Mesenchymal stem cell (in vitro differentiated cells and primary cell): ENCODE data around the gene TMEM244.

Experiments used
- DNase-seq: peaks from one replicate; pipeline ENCODE4 v3.0.0-alpha.2; 2013
- H2AFZ ChIP-seq: one replicate; pipeline ENCODE4 v1.6.1; 2013; ENCODE audit warnings: low read depth, mild to moderate bottlenecking, control low read depth, inconsistent platforms, low read length, moderate library complexity
- H2AK5ac ChIP-seq: 2 replicates; pipeline ENCODE4 v1.6.1; 2013; ENCODE audit warnings: low read length, moderate library complexity, mild to moderate bottlenecking, inconsistent platforms; ENCODE audit not compliant: severe bottlenecking
- H2BK120ac ChIP-seq: one replicate; pipeline ENCODE4 v1.6.1; 2013; ENCODE audit warnings: low read depth, mild to moderate bottlenecking, inconsistent platforms, low read length, moderate library complexity
- H2BK12ac ChIP-seq, 2 experiments: one replicate each; pipeline ENCODE4 v1.6.1; 2013; ENCODE audit warnings: inconsistent platforms in 2 of 2, low read length in 2 of 2, mild to moderate bottlenecking in 2 of 2, moderate library complexity in 2 of 2, control low read depth in 1 of 2
- H2BK15ac ChIP-seq: one replicate; pipeline ENCODE4 v1.6.1; 2013; ENCODE audit warnings: mild to moderate bottlenecking, low read depth, inconsistent platforms; ENCODE audit not compliant: poor library complexity, severe bottlenecking
- H2BK5ac ChIP-seq: 2 replicates; pipeline ENCODE4 v1.6.1; 2013; ENCODE audit warnings: low read depth, mild to moderate bottlenecking, low read length, control low read depth, inconsistent platforms; ENCODE audit not compliant: poor library complexity, severe bottlenecking
- H3K14ac ChIP-seq, 2 experiments: one replicate each; pipeline ENCODE4 v1.6.1; 2013; ENCODE audit warnings: inconsistent platforms in 2 of 2, low read length in 2 of 2, control low read depth in 1 of 2, mild to moderate bottlenecking in 1 of 2, moderate library complexity in 1 of 2
- H3K18ac ChIP-seq, 2 experiments: one replicate each; pipeline ENCODE4 v1.6.1; 2013; ENCODE audit warnings: inconsistent platforms in 2 of 2, low read length in 2 of 2, control low read depth in 1 of 2, low read depth in 1 of 2, mild to moderate bottlenecking in 1 of 2
- H3K23ac ChIP-seq, 2 experiments: one replicate each; pipeline ENCODE4 v1.6.1; 2013; ENCODE audit warnings: inconsistent platforms in 2 of 2, low read length in 2 of 2, mild to moderate bottlenecking in 2 of 2, moderate library complexity in 2 of 2, control low read depth in 1 of 2
- H3K27ac ChIP-seq: 2 replicates; pipeline ENCODE4 v1.5.1; 2013; ENCODE audit warnings: mild to moderate bottlenecking, moderate library complexity, low read length, control low read depth, inconsistent platforms; ENCODE audit not compliant: poor library complexity, severe bottlenecking
- H3K27me3 ChIP-seq, 2 experiments: 2 replicates each; pipeline versions ENCODE4 v1.6.1 to v1.7.0; 2013; ENCODE audit warnings: low read length in 2 of 2, mild to moderate bottlenecking in 2 of 2, moderate library complexity in 2 of 2, control low read depth in 1 of 2, inconsistent platforms in 1 of 2; ENCODE audit not compliant: control insufficient read depth in 1 of 2, insufficient read depth in 1 of 2
- H3K36me3 ChIP-seq, 2 experiments: 2 replicates each; pipeline versions ENCODE4 v1.6.1 to v1.7.0; 2013; ENCODE audit warnings: low read length in 2 of 2, control low read depth in 1 of 2, inconsistent platforms in 1 of 2, low read depth in 1 of 2, mild to moderate bottlenecking in 1 of 2; ENCODE audit not compliant: insufficient read depth in 2 of 2, control insufficient read depth in 1 of 2
- H3K4ac ChIP-seq, 2 experiments: one replicate each; pipeline ENCODE4 v1.6.1; 2013; ENCODE audit warnings: inconsistent platforms in 2 of 2, low read length in 2 of 2, mild to moderate bottlenecking in 2 of 2, moderate library complexity in 2 of 2, control low read depth in 1 of 2, low read depth in 1 of 2
- H3K4me1 ChIP-seq: 2 replicates; pipeline ENCODE4 v1.6.1; 2013; ENCODE audit warnings: low read depth, low read length, control low read depth; ENCODE audit not compliant: control insufficient read depth, insufficient read depth
- H3K4me2 ChIP-seq: 2 replicates; pipeline ENCODE4 v1.6.1; 2013; ENCODE audit warnings: low read length, mild to moderate bottlenecking, inconsistent platforms; ENCODE audit not compliant: poor library complexity, severe bottlenecking
- H3K4me3 ChIP-seq, 2 experiments: 2 replicates each; pipeline versions ENCODE4 v1.5.1 to v1.7.0; 2013; ENCODE audit warnings: low read length in 2 of 2, mild to moderate bottlenecking in 2 of 2, control low read depth in 1 of 2, low read depth in 1 of 2; ENCODE audit not compliant: insufficient read depth in 1 of 2
- H3K79me1 ChIP-seq: replicated peaks from 2 replicates; pipeline ENCODE4 v1.6.1; 2013; ENCODE audit warnings: mild to moderate bottlenecking, control low read depth, low read length, inconsistent platforms; ENCODE audit not compliant: poor library complexity, severe bottlenecking
- H3K9ac ChIP-seq: 2 replicates; pipeline ENCODE4 v1.7.0; 2013; ENCODE audit warnings: mild to moderate bottlenecking, low read length, moderate library complexity
- H3K9me3 ChIP-seq: 2 replicates; pipeline ENCODE4 v1.7.0; 2013; ENCODE audit warnings: mild to moderate bottlenecking, low read length; ENCODE audit not compliant: control insufficient read depth
- H4K8ac ChIP-seq: one replicate; pipeline ENCODE4 v1.6.1; 2013; ENCODE audit warnings: inconsistent platforms, mild to moderate bottlenecking, low read length, moderate library complexity
- H4K91ac ChIP-seq: one replicate; pipeline ENCODE4 v1.6.1; 2013; ENCODE audit warnings: mild to moderate bottlenecking, low read length, inconsistent platforms
- WGBS: methylation state at CpG from one replicate; pipeline ENCODE4 v1.1.7; 2013; ENCODE audit warnings: mixed read lengths; 5-methylcytosine and 5-hydroxymethylcytosine counted together

Gene TMEM244

DNA sequence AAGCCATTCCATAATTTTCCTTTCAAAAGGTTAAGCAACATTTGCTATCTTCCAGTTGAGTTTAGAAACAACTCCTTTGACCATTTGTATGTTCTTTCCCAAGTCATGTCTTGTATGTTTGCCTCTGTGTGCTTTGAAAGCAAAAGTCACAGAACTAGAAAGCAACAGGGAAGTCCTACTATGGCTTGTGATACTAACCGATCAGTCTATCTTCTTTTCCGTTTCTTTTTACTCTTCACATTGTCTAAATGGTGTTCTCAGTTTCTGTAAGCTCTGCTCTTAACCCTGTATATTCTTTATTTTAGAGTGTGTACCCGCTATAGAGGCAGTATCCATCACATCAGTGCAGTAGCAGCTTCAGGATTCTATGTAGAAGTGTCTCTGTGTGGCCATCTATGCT lies 32.9 kb downstream of the TMEM244 start:
- Histone ChIP-seq H3K36me3 (no peaks in the 10 kb centered on the region), H2BK5ac (no peak overlapping the region), H3K27me3 (no peaks in the 10 kb centered on the region), H2BK120ac (no peak overlapping the region), H3K4me2 (no peak overlapping the region), H3K9ac (no peak overlapping the region), H4K8ac (no peak overlapping the region), H3K4me3 (no peak overlapping the region), H3K18ac (no peak overlapping the region), H2BK15ac (no peak overlapping the region), H3K4ac (no peak overlapping the region), H3K79me1 (no peaks in the 10 kb centered on the region), H3K4me1 (no peaks in the 10 kb centered on the region), H2AFZ (no peak overlapping the region), H2AK5ac (no peak overlapping the region), H3K23ac (no peak overlapping the region), H2BK12ac (no peak overlapping the region), H3K14ac (no peak overlapping the region), H4K91ac (no peak overlapping the region), H3K9me3 (no peaks in the 10 kb centered on the region), H3K27ac (no peak overlapping the region)
- 79% methylated on average over 2 of the region's 3 CpGs for WGBS
- no peak for DNase-seq

DNA sequence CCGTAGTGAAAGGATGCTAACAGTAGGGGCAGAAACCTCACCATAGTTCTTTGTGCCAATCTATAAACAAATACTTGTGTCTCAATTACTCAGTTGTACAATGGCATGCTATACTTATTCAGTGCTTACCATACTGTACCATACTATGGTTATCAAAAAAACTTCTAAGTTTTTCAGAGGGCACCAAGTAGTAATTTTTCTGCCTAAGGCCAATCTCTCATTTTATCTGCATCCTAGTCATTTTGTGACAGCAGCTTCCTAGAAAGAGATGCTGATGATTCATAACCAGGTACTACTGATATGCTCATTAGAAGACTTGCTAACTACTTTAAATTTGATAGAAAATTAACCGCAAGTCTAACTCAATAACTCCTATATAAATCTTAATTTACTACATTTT lies 42.9 kb downstream of the TMEM244 start:
- no peaks in the 10 kb centered on the region for H3K36me3 ChIP-seq
- no peak overlapping the region for H3K23ac ChIP-seq
- H2BK120ac ChIP-seq = no peak overlapping the region
- H3K4me1 ChIP-seq = no peaks in the 10 kb centered on the region
- H3K9me3 ChIP-seq = no peaks in the 10 kb centered on the region
- no peak overlapping the region for H3K9ac ChIP-seq
- H4K8ac ChIP-seq = no peak overlapping the region
- no CpG with 5 or more reads among the region's 2 CpGs for WGBS
- DNase-seq = no peak
- no peak overlapping the region for H3K4me3 ChIP-seq
- H2BK12ac ChIP-seq = no peak overlapping the region
- no peaks in the 10 kb centered on the region for H3K27me3 ChIP-seq
- no peak overlapping the region for H2AFZ ChIP-seq
- no peak overlapping the region for H3K14ac ChIP-seq
- H2BK5ac ChIP-seq = no peak overlapping the region
- no peak overlapping the region for H4K91ac ChIP-seq
- H3K18ac ChIP-seq = no peak overlapping the region
- no peak overlapping the region for H3K27ac ChIP-seq
- no peak overlapping the region for H3K4me2 ChIP-seq
- no peaks in the 10 kb centered on the region for H3K79me1 ChIP-seq
- H2AK5ac ChIP-seq = no peak overlapping the region
- H2BK15ac ChIP-seq = no peak overlapping the region
- no peak overlapping the region for H3K4ac ChIP-seq

- Histone ChIP-seq H3K27ac (no peak overlapping the region), H3K9me3 (no peaks in the 10 kb centered on the region), H4K91ac (no peak overlapping the region), H3K27me3 (no peaks in the 10 kb centered on the region), H2BK15ac (no peak overlapping the region), H2AK5ac (no peak overlapping the region), H4K8ac (no peak overlapping the region), H3K9ac (no peak overlapping the region), H3K4me1 (no peaks in the 10 kb centered on the region), H3K23ac (no peak overlapping the region), H2AFZ (no peak overlapping the region), H3K4me3 (no peak overlapping the region), H3K4ac (no peak overlapping the region), H2BK5ac (no peak overlapping the region), H3K18ac (no peak overlapping the region), H2BK120ac (no peak overlapping the region), H3K36me3 (no peaks in the 10 kb centered on the region), H3K14ac (no peak overlapping the region), H2BK12ac (no peak overlapping the region), H3K4me2 (no peak overlapping the region), H3K79me1 (no peaks in the 10 kb centered on the region)
- WGBS = no CpG with 5 or more reads among the region's 1 CpG
- no peak for DNase-seq
Observed at GRCh38 chr6:129817821-129818220, 43.3 kb downstream of the TMEM244 start.

DNA sequence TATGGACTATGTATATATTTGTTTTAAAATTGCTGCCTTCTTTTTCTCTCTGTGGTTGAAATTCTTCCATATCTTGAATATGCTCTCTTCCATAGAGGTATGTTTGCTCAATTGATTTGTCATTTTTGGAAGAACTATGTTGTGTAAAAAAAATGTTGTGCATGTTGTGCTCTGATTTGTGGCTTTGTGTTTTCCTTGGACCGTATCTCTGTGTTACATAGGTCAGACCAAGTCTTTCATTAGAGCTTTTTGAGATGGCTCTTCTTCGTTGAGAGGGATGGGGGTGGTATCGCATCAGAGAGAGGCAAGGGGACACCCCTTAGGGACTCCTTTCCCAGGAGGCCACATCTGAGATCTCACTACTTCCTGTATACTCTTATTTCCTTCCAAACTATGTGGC lies 43.8 kb downstream of the TMEM244 start:
- Histone ChIP-seq H3K18ac (no peak overlapping the region), H3K4ac (no peak overlapping the region), H4K91ac (no peak overlapping the region), H3K23ac (no peak overlapping the region), H3K27ac (no peak overlapping the region), H3K27me3 (no peaks in the 10 kb centered on the region), H3K4me2 (no peak overlapping the region), H3K9ac (no peak overlapping the region), H3K4me3 (no peak overlapping the region), H3K79me1 (no peaks in the 10 kb centered on the region), H3K36me3 (no peaks in the 10 kb centered on the region), H2AK5ac (no peak overlapping the region), H4K8ac (no peak overlapping the region), H2BK120ac (no peak overlapping the region), H2BK15ac (no peak overlapping the region), H3K9me3 (no peaks in the 10 kb centered on the region), H2AFZ (no peak overlapping the region), H2BK12ac (no peak overlapping the region), H3K4me1 (no peaks in the 10 kb centered on the region), H2BK5ac (no peak overlapping the region), H3K14ac (no peak overlapping the region)
- no peak for DNase-seq
- WGBS = 89% methylated on average over 1 of the region's 3 CpGs
